GM23248 (cell line): Measurements from ENCODE around the gene IL2RA.

Experiments
- EZH2 ChIP-seq: fragments of 200-600 bp; sonication (generic); IDR thresholded peaks from 2 replicates; pipeline ENCODE4 v1.6.1; 2018; ENCODE audit warnings: antibody characterized with exemption, mild to moderate bottlenecking; ENCODE audit not compliant: insufficient read depth, poor library complexity, severe bottlenecking
- EZH2phosphoT487 ChIP-seq: fragments of 200-600 bp; sonication (generic); IDR thresholded peaks from 2 replicates; pipeline ENCODE4 v1.6.1; 2018; ENCODE audit warnings: antibody characterized with exemption, moderate library complexity, mild to moderate bottlenecking, low read depth; ENCODE audit not compliant: insufficient read depth

DNA sequence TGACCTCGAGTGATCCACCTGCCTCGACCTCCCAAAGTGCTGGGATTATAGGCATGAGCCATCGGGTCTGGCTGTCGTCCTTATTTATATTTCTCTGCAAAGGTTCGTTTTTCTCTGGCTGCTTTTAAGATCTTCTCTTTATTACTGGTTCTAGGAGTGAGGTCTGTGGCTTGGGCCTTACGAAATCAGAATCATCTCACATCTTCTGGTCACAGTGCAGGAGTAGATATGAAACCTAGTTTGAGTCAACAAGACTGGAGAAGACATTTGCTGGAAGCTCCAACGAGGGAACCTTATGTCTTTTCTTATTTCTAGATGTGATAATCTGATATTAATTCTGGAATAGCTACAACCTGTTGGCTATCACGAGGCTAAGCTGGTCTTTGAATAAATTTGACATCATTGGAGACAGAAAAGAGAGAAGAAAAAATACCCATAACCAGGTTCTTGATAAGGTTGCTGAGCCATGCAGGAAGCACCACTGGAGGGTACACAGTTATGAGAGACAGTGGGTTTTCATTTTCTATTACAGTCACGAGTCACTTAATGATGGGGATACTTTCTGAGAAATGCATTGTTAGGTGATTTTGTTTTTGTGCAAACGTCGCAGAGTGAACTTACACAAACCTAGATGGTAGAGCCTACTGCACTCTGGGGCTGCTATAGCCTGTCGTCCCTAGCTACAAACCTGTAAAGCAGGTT, 59.2 kb downstream of the IL2RA start:
- TF ChIP-seq EZH2 (no peak), EZH2phosphoT487 (no peak)
